ENCODE results near the gene BCL11A.

The BCL11A gene

GRCh38 chr2:60480089-60480773, 73.2 kb downstream of the BCL11A start:
- DNase-seq = no peak

GRCh38 chr2:60479226-60480088, 74.0 kb downstream of the BCL11A start:
- no peak for DNase-seq

- DNase-seq = no peak
Observed at GRCh38 chr2:60478660-60479059, 74.8 kb downstream of the BCL11A start.

GRCh38 chr2:60476206-60476954, 77.1 kb downstream of the BCL11A start:
- DNase-seq = no peak

- DNase-seq = no peak
Observed at GRCh38 chr2:60475123-60475830, 78.2 kb downstream of the BCL11A start.

- no peak for DNase-seq
Observed at GRCh38 chr2:60474301-60474700, 79.2 kb downstream of the BCL11A start.

GRCh38 chr2:60473546-60473945, 79.9 kb downstream of the BCL11A start:
- DNase-seq = no peak

- DNase-seq = no peak
Observed at GRCh38 chr2:60472663-60473289, 80.7 kb downstream of the BCL11A start.

GRCh38 chr2:60472041-60472440, 81.4 kb downstream of the BCL11A start:
- no peak for DNase-seq

GRCh38 chr2:60470340-60470739, 83.1 kb downstream of the BCL11A start:
- DNase-seq = no peak

GRCh38 chr2:60469536-60470317, 83.7 kb downstream of the BCL11A start:
- DNase-seq = no peak

- DNase-seq = no peak
Observed at GRCh38 chr2:60468382-60469085, 84.9 kb downstream of the BCL11A start.

- DNase-seq = no peak
Observed at GRCh38 chr2:60466161-60466702, 87.2 kb downstream of the BCL11A start.

GRCh38 chr2:60465736-60466135, 87.7 kb downstream of the BCL11A start:
- DNase-seq = no peak

GRCh38 chr2:60463249-60463648, 90.2 kb downstream of the BCL11A start:
- no peak for DNase-seq

- no peak for DNase-seq
Observed at GRCh38 chr2:60461421-60462108, 91.9 kb downstream of the BCL11A start.

GRCh38 chr2:60460577-60461420, 92.7 kb downstream of the BCL11A start:
- no peak for DNase-seq

GRCh38 chr2:60459851-60460250, 93.6 kb downstream of the BCL11A start:
- no peak for DNase-seq
